Iris pigment epithelial cell (primary cell): ENCODE data around the gene KLHL3.

Source experiments
- DNase-seq: peaks from one replicate; pipeline ENCODE4 v3.0.0-alpha.2; 2011; ENCODE audit warnings: low read depth

The KLHL3 gene

GRCh38 chr5:137611794-137612435 is 124.0 kb downstream of the KLHL3 start:
- DNase-seq: no peak

GRCh38 chr5:137611011-137611580 is 124.8 kb downstream of the KLHL3 start:
- no peak for DNase-seq

GRCh38 chr5:137610598-137610997 is 125.3 kb downstream of the KLHL3 start:
- no peak for DNase-seq

GRCh38 chr5:137609127-137609526 is 126.8 kb downstream of the KLHL3 start:
- DNase-seq: peak; percentile 10

- DNase-seq: no peak
Measured at GRCh38 chr5:137607771-137608170, 128.1 kb downstream of the KLHL3 start.

- DNase-seq: no peak
Measured at GRCh38 chr5:137606401-137606800, 129.5 kb downstream of the KLHL3 start.

GRCh38 chr5:137605411-137605810 is 130.5 kb downstream of the KLHL3 start:
- no peak for DNase-seq

- no peak for DNase-seq
Measured at GRCh38 chr5:137604348-137605095, 131.4 kb downstream of the KLHL3 start.

GRCh38 chr5:137603891-137604290 is 132.0 kb downstream of the KLHL3 start:
- DNase-seq: no peak

- DNase-seq: no peak
Measured at GRCh38 chr5:137603356-137603755, 132.5 kb downstream of the KLHL3 start.

- no peak for DNase-seq
Measured at GRCh38 chr5:137602721-137603273, 133.1 kb downstream of the KLHL3 start.

- DNase-seq: no peak
Measured at GRCh38 chr5:137600721-137601360, 135.0 kb downstream of the KLHL3 start.

- no peak for DNase-seq
Measured at GRCh38 chr5:137599457-137599856, 136.4 kb downstream of the KLHL3 start.

GRCh38 chr5:137598399-137598798 is 137.5 kb downstream of the KLHL3 start:
- DNase-seq: no peak

- DNase-seq: no peak
Measured at GRCh38 chr5:137596941-137597340, 138.9 kb downstream of the KLHL3 start.

GRCh38 chr5:137595396-137596079 is 140.4 kb downstream of the KLHL3 start:
- DNase-seq: no peak

GRCh38 chr5:137594717-137595116 is 141.2 kb downstream of the KLHL3 start:
- DNase-seq: peak; percentile 20

GRCh38 chr5:137592317-137592716 is 143.6 kb downstream of the KLHL3 start:
- no peak for DNase-seq

- no peak for DNase-seq
Measured at GRCh38 chr5:137589185-137589584, 146.7 kb downstream of the KLHL3 start.

- DNase-seq: no peak
Measured at GRCh38 chr5:137587919-137588318, 148.0 kb downstream of the KLHL3 start.

GRCh38 chr5:137584262-137584661 is 151.6 kb downstream of the KLHL3 start:
- DNase-seq: no peak

GRCh38 chr5:137583129-137583528 is 152.8 kb downstream of the KLHL3 start:
- DNase-seq: no peak
